CMK (cell line): ENCODE data around the gene DLL1.

Experiments
- DNase-seq: peaks from one replicate; pipeline ENCODE4 v3.0.0-alpha.2; 2010; ENCODE audit warnings: low read depth

The DLL1 gene

GRCh38 chr6:170295510-170296422, 4.9 kb upstream of the DLL1 start:
- no peak for DNase-seq

GRCh38 chr6:170294813-170295509, 4.1 kb upstream of the DLL1 start:
- no peak for DNase-seq

- no peak for DNase-seq
Measured at GRCh38 chr6:170294298-170294730, 3.4 kb upstream of the DLL1 start.

GRCh38 chr6:170293341-170294231, 2.7 kb upstream of the DLL1 start:
- no peak for DNase-seq

GRCh38 chr6:170292407-170293158, 1.7 kb upstream of the DLL1 start:
- DNase-seq, result no peak

- DNase-seq, result no peak
Measured at GRCh38 chr6:170292111-170292406, 1.2 kb upstream of the DLL1 start.

- DNase-seq, result no peak
Measured at GRCh38 chr6:170291271-170292110, 613 bp upstream of the DLL1 start.

- no peak for DNase-seq
Measured at GRCh38 chr6:170289951-170290295, 955 bp downstream of the DLL1 start.

- no peak for DNase-seq
Measured at GRCh38 chr6:170289180-170289931, 1.5 kb downstream of the DLL1 start.

- DNase-seq, result no peak
Measured at GRCh38 chr6:170288852-170289179, 2.1 kb downstream of the DLL1 start.

- DNase-seq, result no peak
Measured at GRCh38 chr6:170288091-170288631, 2.7 kb downstream of the DLL1 start.

GRCh38 chr6:170287371-170287876, 3.5 kb downstream of the DLL1 start:
- DNase-seq, result no peak

- no peak for DNase-seq
Measured at GRCh38 chr6:170286934-170287265, 4.0 kb downstream of the DLL1 start.

- DNase-seq, result peak; percentile 86
Measured at GRCh38 chr6:170286246-170286933, 4.5 kb downstream of the DLL1 start.

GRCh38 chr6:170285482-170285881, 5.4 kb downstream of the DLL1 start:
- DNase-seq, result no peak

- no peak for DNase-seq
Measured at GRCh38 chr6:170284866-170285469, 5.9 kb downstream of the DLL1 start.

GRCh38 chr6:170284126-170284773, 6.6 kb downstream of the DLL1 start:
- no peak for DNase-seq
